C4-2B (cell line): Measurements from ENCODE around the gene MAP3K5.

Experiments
- CTCF ChIP-seq: fragments of 450-650 bp; conservative IDR thresholded peaks from 2 replicates; pipeline ENCODE4 v1.5.1; 2017; ENCODE audit warnings: mild to moderate bottlenecking
- ZFX ChIP-seq: fragments of 450-650 bp; IDR thresholded peaks from 2 replicates; pipeline ENCODE4 v1.6.1; 2017

GRCh38 chr6:136725124-136725523 lies 67.2 kb downstream of the MAP3K5 start:
- TF ChIP-seq CTCF (no peak), ZFX (no peak)
